ENCODE measurements around the gene SNHG17. TPM values are rescaled to one million over a fixed set of nuclear protein-coding genes. Genes with fewer than 3 reads are reported as not detected.
A peak's percentile ranks its signal among the peaks of the same experiment; 100 is the strongest.
"Not testable (repeated sequence)": the region's sequence is repeated elsewhere in the genome, so short reads cannot be mapped to it uniquely, and the experiment has no call there.

The SNHG17 gene
- total RNA-seq, 1 donor from 2014 or later, result 4.5 TPM

DNA sequence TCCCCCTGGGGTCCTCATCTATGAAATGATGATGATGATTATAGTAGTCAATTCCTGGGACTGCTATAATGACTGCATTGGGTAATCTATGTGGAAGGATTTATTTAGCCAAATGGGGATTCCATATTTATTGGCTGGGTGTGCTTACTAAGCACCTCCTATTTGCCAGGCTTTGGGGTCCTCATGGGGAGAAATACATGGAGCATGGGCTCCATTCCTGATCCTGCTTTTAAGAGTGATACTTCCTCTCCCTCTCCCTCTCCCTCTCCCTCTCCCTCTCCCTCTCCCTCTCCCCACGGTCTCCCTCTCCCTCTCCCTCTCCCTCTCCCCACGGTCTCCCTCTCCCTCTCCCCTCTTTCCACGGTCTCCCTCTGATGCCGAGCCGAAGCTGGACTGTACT lies 57.3 kb downstream of the SNHG17 start:
- not testable (repeated sequence) for DNase-seq (ENCODE audit: low spot score in 2 of 2); FAIRE-seq

- FAIRE-seq, result no peak
- DNase-seq (ENCODE audit: low spot score in 2 of 2), result no peak
These were observed 58.0 kb downstream of the SNHG17 start for GRCh38 chr20:38377039-38377685.

- FAIRE-seq (no peak), DNase-seq (ENCODE audit: low spot score in 2 of 2) (no peak)
These were observed 61.2 kb downstream of the SNHG17 start for GRCh38 chr20:38373898-38374297.

DNA sequence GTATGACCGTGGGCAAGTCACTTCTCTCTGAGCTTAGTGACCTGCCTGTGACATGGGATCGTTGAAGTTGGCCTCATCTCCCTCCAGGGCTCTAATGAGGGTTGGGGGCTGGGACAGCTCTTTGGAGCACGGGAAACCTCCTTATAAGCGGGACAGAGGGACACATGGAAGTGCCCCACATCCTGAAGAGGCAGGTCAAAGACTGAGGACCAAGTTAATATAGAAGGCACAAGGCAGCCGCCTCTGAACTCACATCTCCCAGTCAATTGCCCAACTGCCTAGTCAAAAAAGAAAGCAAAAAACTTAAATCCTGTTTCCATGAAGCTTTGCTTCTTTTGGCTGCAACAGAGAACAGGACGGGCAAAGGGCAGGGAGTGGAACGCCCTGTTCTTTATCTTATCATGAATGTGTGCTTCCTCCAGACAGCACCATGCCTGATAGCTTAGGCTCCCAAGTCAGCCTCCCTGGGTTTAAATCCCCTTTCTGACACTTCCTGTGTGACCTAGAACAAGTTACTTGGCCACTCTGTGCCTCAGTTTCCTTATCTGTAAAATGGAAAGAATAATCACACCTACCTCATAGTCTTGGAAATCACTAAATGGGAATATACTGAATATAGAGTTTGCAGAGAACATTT lies 61.8 kb downstream of the SNHG17 start:
- DNase-seq (ENCODE audit: low spot score in 2 of 2) (no peak), FAIRE-seq (no peak)

- no peak for DNase-seq (ENCODE audit: low spot score in 2 of 2)
These were observed 62.3 kb downstream of the SNHG17 start for GRCh38 chr20:38372806-38373205.

More at GRCh38 chr20:38372806-38373205, 62.3 kb downstream of the SNHG17 start:
- no peak for FAIRE-seq

Small RNA genes lying within 50 kb of the gene (small RNA-seq; reads per million reads assigned to genes)
- gene RF00056 (not detected), gene SNORA60 (23.6 reads per million, percentile 97 among the genes with 10 or more reads in this experiment), gene SNORA71A (2.4 reads per million, percentile 85 among the genes with 10 or more reads in this experiment), gene SNORA71B (17.9 reads per million, percentile 97 among the genes with 10 or more reads in this experiment), gene SNORA71C (0.15 reads per million), gene SNORA71D (77.0 reads per million, percentile 98 among the genes with 10 or more reads in this experiment), gene SNORA71E (not detected)

Other genes starting within 250 kb of the SNHG17 start
- 1.2 TPM for gene KIAA1755, start 174.6 kb downstream of the SNHG17 start, total RNA-seq
- gene BPI, start 131.2 kb downstream of the SNHG17 start, total RNA-seq, result under 0.01 TPM
- gene LBP, start 88.8 kb downstream of the SNHG17 start, total RNA-seq, result not detected
- 35.5 TPM for gene RALGAPB, start 37.5 kb upstream of the SNHG17 start, total RNA-seq
- not detected for gene ADIG, start 145.9 kb upstream of the SNHG17 start, total RNA-seq
- 0.41 TPM for gene ARHGAP40, start 166.5 kb upstream of the SNHG17 start, total RNA-seq